SIG-M5 treated with dmso at 0.1 percent for 504 hours (cell line): ENCODE data around the gene SLC2A4RG.
"Not testable (repeated sequence)": the region's sequence is repeated elsewhere in the genome, so short reads cannot be mapped to it uniquely, and the experiment has no call there.

ENCODE experiments used
- DNase-seq: peaks from one replicate; lab custom pipeline; 2025; ENCODE audit not compliant: unreplicated experiment; lab: John Stamatoyannopoulos, UW

Gene SLC2A4RG

DNA sequence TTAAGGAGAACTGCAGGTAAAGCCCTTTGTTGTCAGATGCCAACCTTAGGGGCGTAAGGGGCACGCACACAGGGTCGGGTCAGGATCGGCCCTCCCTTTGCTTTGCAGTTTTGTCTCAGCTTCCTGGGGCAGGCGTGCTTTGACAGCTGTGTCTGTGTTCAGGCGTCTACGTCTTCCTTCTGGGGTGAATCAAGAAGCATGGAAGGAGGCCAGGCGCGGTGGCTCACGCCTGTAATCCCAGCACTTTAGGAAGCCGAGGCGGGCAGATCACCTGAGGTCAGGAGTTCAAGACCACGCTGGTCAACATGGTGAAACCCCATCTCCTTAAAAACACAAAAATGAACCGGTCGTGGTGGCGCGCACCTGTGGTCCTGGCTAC is 30.4 kb upstream of the SLC2A4RG start:
- DNase-seq = no peak

DNA sequence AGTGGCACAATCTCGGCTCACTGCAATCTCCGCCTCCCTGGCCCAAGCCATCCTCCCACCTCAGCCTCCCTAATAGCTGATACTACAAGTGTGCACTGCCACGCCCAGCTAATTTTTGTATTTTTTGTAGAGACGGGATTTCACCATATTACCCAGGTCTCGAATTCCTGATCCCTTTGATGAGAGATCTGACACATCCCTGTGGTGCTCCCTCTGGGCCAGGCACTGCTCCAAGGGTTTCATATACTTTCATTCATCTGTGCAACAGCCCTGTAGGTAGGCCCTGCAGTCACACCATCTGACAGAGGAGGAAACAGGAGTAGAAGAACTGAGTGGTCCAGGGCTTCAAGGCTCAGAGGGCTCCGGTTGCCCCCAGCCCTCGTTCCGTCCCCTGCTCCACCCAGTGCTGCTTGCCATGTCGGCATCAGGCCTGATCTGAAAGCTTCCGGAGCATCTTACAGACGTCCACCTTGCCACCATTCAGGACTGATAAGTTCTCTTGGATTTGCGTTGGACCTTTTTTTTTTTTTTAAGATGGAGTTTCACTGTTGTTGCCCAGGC is 28.4 kb upstream of the SLC2A4RG start:
- no peak for DNase-seq

DNA sequence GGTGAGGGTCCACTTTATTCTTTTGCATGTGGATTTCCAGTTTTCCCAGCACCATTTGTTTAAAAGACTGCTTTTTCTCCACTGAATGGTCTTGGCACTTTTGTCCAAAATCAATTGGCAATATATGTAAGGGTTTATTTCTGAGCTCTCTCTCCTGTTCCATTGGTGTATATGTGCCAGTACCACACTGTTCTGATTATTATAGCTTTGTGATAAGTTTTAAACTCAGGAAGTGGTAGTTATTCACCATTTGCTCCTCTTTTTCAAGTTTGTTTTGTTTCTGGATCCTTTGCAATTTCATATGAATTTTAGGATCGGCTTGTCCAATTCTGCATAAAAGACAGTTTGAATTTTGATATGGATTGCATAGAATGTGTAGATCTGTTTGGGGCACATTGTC is 27.4 kb upstream of the SLC2A4RG start:
- no peak for DNase-seq

DNA sequence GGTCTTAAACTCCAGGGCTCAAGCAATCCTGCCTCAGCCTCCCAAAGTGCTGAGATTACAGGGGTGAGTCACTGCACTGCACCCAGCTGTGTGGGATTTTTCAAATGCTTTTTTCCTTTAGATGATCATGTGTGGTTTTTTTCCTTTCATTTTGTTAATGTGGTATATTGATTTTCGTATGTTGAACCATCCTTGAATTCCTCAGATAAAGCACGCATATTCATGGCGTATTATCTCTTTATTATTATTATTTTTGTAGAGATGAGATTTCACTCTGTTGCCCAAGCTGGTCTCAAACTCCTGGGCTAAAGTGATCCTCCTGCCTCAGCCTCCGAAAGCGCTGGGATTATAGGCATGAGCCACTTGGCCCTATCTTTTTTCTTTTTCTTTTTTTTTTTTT is 24.7 kb upstream of the SLC2A4RG start:
- no peak for DNase-seq

DNA sequence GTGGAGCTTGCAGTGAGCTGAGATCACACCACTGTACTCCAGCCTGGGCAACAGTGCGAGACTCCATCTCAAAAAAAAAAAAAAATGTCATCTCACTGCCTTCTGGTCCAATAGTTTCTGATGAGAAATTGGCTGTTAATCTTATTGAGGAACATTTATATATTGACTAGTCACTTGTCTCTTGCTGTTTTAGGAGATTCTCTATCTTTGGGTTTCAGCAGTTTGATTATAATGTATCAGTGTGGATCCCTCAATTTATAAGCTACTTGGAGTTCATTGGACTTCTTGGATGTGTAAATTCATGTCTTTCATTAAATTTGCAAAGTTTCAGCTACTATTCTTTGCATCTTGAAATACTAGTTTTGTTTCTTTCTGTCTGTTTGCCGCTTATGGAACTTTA is 20.6 kb upstream of the SLC2A4RG start:
- DNase-seq = no peak

DNA sequence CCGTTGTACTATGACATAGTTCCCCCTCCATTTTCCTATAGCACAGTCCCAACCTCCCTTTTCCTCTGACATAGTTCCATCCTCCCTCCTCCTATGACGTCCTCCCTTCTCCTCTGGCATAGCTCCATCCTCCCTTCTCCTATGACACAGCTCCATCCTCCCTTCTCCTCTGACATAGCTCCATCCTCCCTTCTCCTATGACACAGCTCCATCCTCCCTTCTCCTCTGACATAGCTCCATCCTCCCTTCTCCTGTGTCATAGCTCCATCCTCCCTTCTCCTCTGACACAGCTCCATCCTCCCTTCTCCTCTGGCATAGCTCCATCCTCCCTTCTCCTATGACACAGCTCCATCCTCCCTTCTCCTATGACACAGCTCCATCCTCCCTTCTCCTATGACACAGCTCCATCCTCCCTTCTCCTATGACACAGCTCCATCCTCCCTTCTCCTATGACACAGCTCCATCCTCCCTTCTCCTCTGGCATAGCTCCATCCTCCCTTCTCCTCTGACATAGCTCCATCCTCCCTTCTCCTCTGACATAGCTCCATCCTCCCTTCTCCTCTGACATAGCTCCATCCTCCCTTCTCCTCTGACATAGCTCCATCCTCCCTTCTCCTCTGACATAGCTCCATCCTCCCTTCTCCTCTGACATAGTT is 16.5 kb upstream of the SLC2A4RG start:
- DNase-seq = not testable (repeated sequence)

DNA sequence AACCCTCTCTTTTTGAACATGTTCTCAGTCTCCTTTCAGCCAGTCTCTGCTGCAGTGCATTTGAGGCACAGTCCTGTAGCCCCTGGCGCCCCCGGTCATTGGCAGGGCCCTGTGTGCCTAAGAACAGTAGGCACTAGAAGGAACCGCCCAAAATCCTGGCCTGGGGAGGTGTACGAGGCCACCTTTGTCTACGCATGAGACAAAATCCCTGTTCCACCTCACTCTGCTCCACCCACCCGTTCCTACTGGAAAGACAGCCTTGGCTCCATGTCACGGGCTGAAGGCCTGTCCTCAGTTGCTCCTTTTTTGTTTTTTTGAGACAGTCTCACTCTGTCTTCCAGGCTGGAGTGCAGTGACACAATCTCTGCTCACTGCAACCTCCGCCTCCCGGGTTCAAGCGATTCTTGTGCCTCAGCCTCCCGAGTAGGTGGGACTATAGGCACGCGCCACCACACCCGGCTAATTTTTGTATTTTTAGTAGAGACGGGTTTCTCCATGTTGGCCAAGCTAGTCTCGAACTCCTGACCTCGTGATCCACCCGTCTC is 9.3 kb upstream of the SLC2A4RG start:
- not testable (repeated sequence) for DNase-seq

DNA sequence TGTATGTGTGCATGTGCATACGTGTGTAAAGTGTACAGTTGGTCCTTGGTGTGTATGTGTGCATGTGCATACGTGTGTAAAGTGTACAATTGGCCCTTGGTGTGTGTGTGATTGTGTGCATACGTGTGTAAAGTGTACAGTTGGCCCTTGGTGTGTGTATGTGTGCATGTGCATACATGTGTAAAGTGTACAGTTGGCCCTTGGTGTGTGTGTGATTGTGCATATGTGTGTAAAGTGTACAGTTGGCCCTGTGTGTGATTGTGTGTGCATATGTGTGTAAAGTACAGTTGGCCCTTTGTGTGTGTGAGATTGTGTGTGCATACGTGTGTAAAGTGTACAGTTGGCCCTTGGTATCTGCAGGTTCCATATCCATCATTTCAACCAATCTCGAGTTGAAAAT is 8.2 kb upstream of the SLC2A4RG start:
- DNase-seq = no peak

DNA sequence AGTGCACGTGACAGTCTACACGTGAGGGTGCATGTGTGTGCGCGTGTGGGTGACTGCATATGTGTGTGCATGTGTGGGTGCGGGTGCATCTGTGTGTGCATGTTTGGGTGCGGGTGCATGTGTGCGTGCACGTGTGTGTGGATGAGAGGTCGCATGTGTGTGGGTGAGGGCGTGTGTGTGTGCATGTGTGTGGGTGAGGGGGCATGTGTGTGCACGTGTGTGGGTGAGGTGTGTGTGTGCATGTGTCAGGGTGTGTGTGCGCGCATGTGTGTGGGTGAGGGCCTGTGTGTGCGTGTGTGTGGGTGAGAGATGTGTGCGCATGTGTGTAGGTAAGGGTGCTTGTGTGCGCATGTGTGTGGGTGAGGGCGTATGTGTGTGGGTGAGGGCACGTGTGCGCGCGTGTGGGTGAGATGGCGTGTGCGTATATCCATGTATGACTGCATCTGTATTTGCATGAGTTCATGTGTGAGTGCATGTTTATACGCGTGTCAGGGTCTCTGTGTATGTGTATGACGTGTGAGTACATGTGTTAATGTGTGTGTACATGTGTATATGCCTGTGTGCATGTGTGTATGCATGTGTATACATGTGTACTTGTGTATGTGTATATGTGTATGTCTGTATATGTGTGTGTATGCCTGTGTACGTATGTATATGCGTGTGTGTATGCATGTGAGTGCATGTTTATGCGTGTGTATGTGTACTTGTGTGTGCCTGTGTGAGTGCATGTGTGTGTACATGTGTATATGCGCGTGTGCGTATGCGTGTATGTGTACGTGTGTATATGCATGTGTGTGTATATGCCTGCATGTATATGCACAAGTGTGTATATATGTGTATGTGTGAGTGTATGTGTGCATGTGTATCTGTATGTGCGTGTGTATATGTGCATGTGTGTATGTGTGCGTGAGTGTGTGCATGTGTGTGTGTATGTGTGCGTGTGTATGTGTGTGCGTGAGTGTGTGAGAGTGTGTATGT is 7.2 kb upstream of the SLC2A4RG start:
- no peak for DNase-seq

DNA sequence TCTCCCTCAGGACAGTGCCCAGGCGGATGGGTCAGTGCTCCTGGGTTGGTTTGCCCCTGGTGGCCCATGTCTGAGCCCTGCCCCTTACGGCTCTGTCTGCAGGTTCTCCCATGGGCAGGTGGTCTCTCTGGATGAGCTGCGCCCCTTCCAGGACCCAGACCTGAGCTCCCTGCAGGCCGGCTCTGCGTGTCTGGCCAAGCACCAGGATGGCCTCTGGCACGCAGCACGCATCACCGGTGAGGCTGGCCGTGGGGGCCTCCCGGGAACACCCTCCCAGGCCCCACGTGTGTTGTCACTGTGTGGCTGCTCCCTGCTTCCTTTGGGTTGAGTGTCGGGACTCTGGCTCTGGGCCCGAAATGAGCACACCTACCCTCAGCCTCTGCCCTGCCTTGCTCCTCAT is 6.5 kb upstream of the SLC2A4RG start:
- no peak for DNase-seq

DNA sequence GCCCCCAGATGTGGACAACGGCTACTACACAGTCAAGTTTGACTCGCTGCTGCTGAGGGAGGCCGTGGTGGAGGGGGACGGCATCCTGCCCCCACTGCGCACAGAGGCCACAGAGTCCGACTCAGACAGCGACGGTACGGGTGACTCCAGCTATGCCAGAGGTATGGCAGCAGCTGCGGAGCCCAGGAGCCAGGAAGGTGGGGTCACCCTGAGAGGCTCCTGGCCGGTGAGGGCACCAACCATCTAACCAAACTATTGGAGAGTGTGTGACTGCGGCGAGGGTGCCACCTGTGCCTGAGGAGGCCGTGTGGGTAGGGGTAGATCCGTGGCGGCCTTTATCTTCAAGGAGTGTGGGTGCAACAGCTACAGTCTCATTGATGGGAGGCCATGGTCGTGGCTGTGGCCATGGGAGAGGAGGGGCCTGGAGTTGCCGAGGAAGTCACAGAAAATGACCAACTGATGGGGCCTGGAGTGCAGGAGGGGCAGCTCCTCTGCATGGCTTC is 5.9 kb upstream of the SLC2A4RG start:
- no peak for DNase-seq

DNA sequence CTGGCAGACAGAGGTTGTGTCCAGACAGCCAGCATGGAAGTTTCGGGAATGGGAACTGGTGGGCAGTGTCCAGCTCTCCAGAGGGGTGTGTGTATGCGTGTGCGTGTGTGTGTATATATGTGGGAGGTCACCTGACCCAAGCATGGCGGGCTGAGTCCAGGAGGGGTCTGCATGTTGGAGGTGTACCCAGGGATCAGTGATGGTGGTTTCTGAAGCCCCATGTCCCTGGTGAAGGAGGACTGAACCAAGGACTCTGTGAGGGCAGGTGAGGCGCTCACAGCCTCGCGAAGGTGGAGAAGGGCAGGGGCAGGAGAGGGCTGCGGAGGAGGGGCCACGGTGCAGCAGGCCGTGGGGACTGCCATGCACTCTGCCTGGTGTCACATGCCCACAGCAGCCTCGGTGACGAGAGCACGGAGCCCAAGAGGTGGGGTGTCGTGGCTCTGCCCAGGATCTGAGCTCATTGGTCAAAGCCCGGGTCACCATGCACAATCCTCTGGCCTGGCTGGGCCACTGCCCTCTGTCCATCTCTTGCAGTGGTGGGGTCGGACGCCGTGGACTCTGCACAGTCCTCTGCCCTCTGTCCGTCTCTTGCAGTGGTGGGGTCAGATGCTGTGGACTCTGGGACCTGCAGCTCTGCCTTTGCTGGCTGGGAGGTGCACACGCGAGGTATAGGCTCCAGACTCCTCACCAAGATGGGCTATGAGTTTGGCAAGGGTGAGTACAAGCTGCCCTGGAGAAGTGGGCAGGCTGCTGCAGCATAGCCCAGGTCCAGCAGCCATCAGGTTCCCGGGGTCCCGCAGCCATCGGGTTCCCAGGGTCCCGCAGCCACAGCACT is 5.2 kb upstream of the SLC2A4RG start:
- DNase-seq = no peak

DNA sequence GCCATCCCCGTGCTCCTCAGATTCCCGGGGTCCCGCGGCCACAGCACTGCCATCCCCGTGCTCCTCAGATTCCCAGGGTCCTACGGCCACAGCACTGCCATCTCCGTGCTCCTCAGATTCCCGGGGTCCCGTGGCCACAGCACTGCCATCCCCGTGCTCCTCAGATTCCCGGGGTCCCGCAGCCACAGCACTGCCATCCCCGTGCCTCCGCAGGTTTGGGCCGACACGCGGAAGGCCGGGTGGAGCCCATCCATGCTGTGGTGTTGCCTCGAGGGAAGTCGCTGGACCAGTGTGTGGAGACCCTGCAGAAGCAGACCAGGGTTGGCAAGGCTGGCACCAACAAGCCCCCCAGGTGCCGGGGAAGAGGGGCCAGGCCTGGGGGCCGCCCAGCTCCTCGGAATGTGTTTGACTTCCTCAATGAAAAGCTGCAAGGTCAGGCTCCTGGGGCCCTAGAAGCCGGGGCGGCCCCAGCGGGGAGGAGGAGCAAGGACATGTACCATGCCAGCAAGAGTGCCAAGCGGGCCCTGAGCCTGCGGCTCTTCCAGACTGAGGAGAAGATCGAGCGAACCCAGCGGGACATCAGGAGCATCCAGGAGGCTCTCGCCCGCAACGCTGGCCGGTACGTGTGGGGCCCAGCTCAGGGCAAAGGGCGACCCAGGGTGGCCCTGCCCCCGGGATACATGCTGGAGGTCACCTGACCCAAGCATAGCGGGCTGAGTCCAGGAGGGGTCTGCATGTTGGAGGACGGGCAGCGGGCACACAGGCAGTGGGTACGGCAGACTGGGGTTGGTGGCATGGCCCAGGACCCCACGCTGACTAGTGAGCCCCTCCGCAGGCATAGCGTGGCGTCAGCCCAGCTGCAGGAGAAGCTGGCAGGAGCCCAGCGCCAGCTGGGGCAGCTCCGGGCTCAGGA is 4.4 kb upstream of the SLC2A4RG start:
- DNase-seq = no peak

DNA sequence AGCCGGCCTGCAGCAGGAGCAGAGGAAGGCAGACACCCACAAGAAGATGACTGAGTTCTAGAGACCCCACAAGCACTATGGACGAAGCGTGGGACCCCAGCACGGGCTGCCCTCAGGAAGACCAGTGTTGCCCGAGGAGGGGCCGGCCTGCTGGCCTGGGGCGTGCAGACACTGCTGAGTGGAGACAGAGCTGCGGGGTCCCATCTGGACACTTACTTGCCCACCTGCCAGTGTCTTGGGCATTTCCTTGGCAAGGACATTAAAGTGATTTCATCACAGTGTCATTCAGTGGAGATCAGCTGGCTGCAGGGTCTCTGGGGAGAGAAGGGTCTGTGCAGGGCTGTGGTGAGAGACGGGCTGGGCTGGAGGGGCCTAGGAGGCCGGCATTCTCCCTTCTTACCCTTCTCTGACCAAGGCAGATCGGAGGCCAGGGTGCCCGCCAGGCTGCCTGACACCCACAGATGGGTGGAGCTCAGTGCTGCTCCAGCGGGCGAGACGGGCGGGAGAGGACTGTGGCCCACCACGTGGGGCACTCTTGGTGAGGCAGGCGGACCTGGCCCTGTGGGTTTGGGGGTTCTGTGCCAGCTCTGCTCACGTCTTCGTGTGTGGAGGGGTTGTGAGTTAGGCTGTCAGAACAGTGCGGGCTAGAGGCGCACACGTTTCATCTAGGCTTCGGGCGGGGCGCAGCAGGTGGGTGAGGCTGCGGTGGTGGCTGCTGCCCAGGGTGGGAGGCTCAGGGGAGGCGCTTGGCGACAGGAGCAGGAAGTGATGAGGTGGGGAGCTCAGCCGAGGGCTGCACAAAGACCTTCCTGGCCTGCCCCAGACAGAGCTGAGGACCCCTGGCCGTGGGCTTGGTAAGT is 3.5 kb upstream of the SLC2A4RG start, which contains the start of gene LIME1:
LIME1 (plus strand) TSS at position 806 of the 860 bp plus-strand sequence. CDS start 886 bp downstream, outside the sequence.
- no peak for DNase-seq

DNA sequence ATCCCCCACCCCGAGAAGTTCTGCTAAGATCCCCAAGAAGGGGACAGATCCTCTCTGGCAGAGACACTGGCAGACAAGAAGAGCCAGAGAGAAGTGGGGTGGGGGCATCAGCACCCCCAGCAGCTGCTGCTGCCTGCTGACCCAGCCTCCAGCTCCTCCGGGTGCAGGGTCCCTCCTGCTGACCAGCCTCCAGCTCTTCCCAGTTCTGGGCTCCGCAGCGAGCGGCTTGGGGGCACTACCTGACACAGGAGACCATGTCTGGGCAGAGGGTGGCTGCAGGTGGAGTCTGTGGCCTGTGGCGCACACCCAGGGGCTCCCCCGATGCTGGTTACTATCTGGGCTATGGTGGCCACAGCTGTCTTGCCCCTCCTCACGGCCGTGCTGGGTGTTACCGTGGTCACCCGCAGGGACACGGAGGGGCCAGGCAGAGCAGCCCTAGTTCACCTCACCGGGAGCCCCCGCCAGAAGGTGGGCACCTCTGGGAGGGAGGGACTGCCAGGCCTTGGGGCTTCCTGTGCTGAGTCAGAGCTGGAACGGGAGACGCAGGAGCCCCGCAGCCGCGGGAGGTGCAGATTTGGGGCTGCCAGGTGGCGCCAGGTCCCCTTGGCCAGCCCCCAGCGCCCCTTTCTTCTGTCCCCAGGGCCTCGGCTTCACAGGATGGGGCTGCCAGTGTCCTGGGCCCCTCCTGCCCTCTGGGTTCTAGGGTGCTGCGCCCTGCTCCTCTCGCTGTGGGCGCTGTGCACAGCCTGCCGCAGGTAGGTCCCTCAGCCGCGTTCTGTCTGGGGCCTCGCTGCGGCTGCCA is 2.5 kb upstream of the SLC2A4RG start:
- no peak for DNase-seq

DNA sequence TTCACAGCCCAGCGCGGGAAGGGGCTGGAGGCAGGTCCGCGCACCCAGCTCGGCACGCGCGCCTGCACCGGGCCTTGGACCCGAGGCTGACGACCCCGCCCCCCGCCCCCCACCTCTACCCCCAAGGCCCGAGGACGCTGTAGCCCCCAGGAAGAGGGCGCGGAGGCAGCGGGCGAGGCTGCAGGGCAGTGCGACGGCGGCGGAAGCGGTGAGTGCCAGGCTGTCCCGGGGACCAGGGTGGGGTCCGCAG is 2.0 kb upstream of the SLC2A4RG start:
- no peak for DNase-seq

DNA sequence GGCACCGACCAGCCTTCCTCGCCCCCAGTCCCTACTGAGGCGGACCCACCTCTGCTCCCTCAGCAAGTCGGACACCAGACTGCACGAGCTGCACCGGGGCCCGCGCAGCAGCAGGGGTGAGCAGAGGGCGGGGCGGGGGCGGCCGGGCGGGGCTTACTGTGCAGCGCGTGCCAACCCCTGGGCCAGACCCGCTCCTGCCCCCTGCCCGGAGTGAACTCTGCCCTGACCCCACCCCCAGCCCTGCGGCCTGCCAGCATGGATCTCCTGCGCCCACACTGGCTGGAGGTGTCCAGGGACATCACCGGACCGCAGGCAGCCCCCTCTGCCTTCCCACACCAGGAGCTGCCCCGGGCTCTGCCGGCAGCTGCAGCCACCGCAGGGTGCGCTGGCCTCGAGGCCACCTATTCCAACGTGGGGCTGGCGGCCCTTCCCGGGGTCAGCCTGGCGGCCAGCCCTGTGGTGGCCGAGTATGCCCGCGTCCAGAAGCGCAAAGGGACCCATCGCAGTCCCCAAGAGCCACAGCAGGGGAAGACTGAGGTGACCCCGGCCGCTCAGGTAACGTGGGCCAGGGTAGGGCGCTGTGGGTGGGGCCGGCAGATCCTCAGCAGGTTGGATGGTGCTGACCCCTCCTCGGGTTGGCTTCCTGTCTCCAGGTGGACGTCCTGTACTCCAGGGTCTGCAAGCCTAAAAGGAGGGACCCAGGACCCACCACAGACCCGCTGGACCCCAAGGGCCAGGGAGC is 1.5 kb upstream of the SLC2A4RG start:
- DNase-seq = no peak
